Right lobe of liver (tissue), 4 donors: ENCODE measurements around the gene CTSS.

Experiments used
- POLR2A ChIP-seq: fragments of 450-650 bp; IDR thresholded peaks from one replicate; pipeline ENCODE4 v1.6.1; 2017; ENCODE audit warnings: antibody characterized with exemption, mild to moderate bottlenecking
- TF ChIP-seq, protein P1 (sequence below), 4 donors: fragments of 200-600 bp in 3 of 4; fragments of 450-650 bp in 1 of 4; IDR thresholded peaks; one replicate each; pipeline versions ENCODE4 v1.5.1 to v1.8.0; 2016 to 2022; ENCODE audit warnings: antibody characterized with exemption in 4 of 4, mild to moderate bottlenecking in 2 of 4
- donor health status: DM: no; HTN: no; CAD: no.
- donor health status: DM: no; HTN: no; CAD: no.
- donor health status: DM: no; HTN: yes; CAD: no.

GRCh38 chr1:150708595-150708994 lies 57.0 kb downstream of the CTSS start:
- TF ChIP-seq, protein P1, sequence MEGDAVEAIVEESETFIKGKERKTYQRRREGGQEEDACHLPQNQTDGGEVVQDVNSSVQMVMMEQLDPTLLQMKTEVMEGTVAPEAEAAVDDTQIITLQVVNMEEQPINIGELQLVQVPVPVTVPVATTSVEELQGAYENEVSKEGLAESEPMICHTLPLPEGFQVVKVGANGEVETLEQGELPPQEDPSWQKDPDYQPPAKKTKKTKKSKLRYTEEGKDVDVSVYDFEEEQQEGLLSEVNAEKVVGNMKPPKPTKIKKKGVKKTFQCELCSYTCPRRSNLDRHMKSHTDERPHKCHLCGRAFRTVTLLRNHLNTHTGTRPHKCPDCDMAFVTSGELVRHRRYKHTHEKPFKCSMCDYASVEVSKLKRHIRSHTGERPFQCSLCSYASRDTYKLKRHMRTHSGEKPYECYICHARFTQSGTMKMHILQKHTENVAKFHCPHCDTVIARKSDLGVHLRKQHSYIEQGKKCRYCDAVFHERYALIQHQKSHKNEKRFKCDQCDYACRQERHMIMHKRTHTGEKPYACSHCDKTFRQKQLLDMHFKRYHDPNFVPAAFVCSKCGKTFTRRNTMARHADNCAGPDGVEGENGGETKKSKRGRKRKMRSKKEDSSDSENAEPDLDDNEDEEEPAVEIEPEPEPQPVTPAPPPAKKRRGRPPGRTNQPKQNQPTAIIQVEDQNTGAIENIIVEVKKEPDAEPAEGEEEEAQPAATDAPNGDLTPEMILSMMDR (IDR thresholded peaks at IDR 0.05): no peak
- TF ChIP-seq POLR2A: no peak
